ENCODE measurements around the gene RPL7A. TPM values are rescaled to one million over a fixed set of nuclear protein-coding genes. Genes with fewer than 3 reads are reported as not detected.

Gene RPL7A
- 3,249 and 3,613 TPM in 2 replicates for total RNA-seq (ENCODE audit: low replicate concordance)

DNA sequence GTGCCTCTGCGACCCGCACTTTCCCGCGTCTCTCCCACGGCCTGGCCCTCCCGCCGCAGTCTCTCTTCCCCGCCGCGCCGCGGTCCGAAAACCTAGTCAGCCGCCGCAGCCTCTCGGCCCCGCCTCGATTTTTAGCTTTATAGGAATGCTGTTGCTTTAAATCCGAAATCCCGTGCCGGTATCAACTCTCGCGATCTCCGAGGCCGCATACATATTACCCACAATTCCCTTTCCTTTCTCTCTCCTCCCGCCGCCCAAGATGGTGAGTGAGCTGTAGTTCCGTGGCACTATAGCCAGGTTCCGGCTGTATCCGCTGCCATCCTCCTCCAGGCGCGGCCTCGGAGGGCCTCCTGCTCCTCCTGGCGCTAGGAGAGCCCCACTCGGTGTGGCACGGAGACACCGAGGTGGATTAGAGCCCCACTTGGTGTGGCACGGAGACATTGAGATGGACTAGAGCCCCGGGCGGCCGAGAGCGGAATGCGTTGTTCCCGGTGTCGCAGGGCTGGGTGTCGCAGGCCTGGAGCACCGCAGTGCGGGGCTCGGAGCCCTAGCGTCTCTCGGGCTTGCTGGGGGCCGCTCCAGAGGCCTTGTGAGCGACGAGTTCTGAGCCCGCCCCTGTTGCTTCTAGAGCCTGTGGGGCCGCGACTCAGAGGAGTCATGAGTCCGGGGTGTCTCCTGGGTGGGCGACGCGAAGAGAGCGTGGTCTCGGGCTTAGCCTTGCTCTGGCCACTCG lies at the start of gene RPL7A, which contains the start of gene MED22:
Gene RPL7A (plus strand): TSS at position 234 of the 733 bp plus-strand sequence. CDS start 26 bp downstream, at position 260.
Gene MED22 (minus strand): TSS at position 147 of the 733 bp plus-strand sequence. CDS start 1,469 bp downstream, outside the sequence.

GRCh38 chr9:133335924-133336811 lies 11.8 kb upstream of the RPL7A start, which contains the start of gene SURF6:
SURF6 (minus strand) TSS chr9:133336188; CDS start chr9:133336132, 56 bp downstream.

DNA sequence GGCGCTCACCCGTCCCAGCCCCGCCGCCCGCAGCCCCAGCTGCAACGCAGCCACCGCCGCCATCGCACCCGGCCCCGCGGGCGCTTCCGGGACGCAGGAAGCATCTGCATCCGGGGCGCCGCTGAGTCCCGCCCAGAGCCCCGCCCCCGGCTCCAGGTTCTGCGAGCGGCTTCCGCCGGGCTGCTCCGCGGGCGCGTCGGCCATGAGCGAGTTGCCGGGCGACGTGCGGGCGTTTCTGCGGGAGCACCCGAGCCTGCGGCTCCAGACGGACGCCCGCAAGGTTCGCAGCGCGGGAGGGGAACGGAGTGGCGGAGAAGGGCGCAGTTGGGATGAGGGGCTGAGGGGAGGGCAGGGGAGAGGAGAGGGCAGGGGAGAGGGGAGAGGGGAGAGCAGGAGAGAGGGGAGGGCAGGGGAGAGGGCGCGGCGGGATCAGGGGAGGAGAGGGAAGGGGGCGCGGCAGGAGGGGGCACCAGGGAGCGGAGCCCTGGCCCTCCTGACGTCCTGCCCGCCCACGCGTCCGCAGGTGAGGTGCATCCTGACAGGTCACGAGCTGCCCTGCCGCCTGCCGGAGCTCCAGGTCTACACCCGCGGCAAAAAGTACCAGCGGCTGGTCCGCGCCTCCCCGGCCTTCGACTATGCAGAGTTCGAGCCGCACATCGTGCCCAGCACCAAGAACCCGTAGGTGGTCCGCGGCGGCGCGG lies 8.5 kb downstream of the RPL7A start, which contains the start of the genes SURF1 and SURF2:
Gene SURF1 (minus strand): TSS at position 97 of the 701 bp plus-strand sequence. CDS start 34 bp downstream, at position 63.
Gene SURF2 (plus strand): TSS at position 160 of the 701 bp plus-strand sequence. CDS start 43 bp downstream, at position 203.

GRCh38 chr9:133375724-133376654 lies 28.0 kb downstream of the RPL7A start, which contains the start of the genes STKLD1 and SURF4:
STKLD1 (plus strand) TSS chr9:133376366; CDS start chr9:133376474, 108 bp downstream.
SURF4 (minus strand) TSS chr9:133376060; CDS start chr9:133375969, 91 bp downstream.

Other genes with a start within 250 kb of the RPL7A start
- gene RALGDS, start 227.0 kb upstream of the RPL7A start, total RNA-seq (ENCODE audit: low replicate concordance) = 18.6 and 22.1 TPM in 2 replicates
- 3.5 and 7.7 TPM in 2 replicates for gene GBGT1, start 184.3 kb upstream of the RPL7A start, total RNA-seq (ENCODE audit: low replicate concordance)
- gene OBP2B, start 139.0 kb upstream of the RPL7A start, total RNA-seq (ENCODE audit: low replicate concordance) = not detected in 2 replicates
- gene ABO, start 73.0 kb upstream of the RPL7A start, total RNA-seq (ENCODE audit: low replicate concordance) = not detected in 2 replicates
- gene SURF6, start 12.0 kb upstream of the RPL7A start, total RNA-seq (ENCODE audit: low replicate concordance) = 8.1 and 11.0 TPM in 2 replicates
- 13.8 and 63.1 TPM in 2 replicates for gene MED22, start 87 bp upstream of the RPL7A start, total RNA-seq (ENCODE audit: low replicate concordance)
- 20.6 and 38.1 TPM in 2 replicates for gene SURF1, start 8.3 kb downstream of the RPL7A start, total RNA-seq (ENCODE audit: low replicate concordance)
- 12.9 and 15.6 TPM in 2 replicates for gene SURF2, start 8.3 kb downstream of the RPL7A start, total RNA-seq (ENCODE audit: low replicate concordance)
- gene SURF4, start 27.8 kb downstream of the RPL7A start, total RNA-seq (ENCODE audit: low replicate concordance) = 512 and 569 TPM in 2 replicates
- gene STKLD1, start 28.1 kb downstream of the RPL7A start, total RNA-seq (ENCODE audit: low replicate concordance) = 0.35 and 0.75 TPM in 2 replicates
- gene REXO4, start 69.8 kb downstream of the RPL7A start, total RNA-seq (ENCODE audit: low replicate concordance) = 17.4 and 27.3 TPM in 2 replicates
- 1.8 and 3.5 TPM in 2 replicates for gene ADAMTS13, start 74.1 kb downstream of the RPL7A start, total RNA-seq (ENCODE audit: low replicate concordance)
- gene CACFD1, start 111.8 kb downstream of the RPL7A start, total RNA-seq (ENCODE audit: low replicate concordance) = 8.0 and 9.6 TPM in 2 replicates
- gene SLC2A6, start 130.9 kb downstream of the RPL7A start, total RNA-seq (ENCODE audit: low replicate concordance) = 1.9 and 17.8 TPM in 2 replicates
- gene MYMK, start 176.7 kb downstream of the RPL7A start, total RNA-seq (ENCODE audit: low replicate concordance) = not detected in 2 replicates
- gene ADAMTSL2, start 186.5 kb downstream of the RPL7A start, total RNA-seq (ENCODE audit: low replicate concordance) = under 0.01 and 0.12 TPM in 2 replicates